HTR-8/SVneo (cell line): Measurements from ENCODE around the gene TKT.

Source experiments
- DNase-seq: peaks from one replicate; pipeline ENCODE4 v3.0.0; 2011; ENCODE audit warnings: low spot score, mixed read lengths; ENCODE audit not compliant: insufficient read length
- FAIRE-seq: peaks from 2 replicates; lab custom pipeline; 2011; peaks lifted over from hg19 to GRCh38; lab: Jason Lieb, UNC

TKT gene

DNA sequence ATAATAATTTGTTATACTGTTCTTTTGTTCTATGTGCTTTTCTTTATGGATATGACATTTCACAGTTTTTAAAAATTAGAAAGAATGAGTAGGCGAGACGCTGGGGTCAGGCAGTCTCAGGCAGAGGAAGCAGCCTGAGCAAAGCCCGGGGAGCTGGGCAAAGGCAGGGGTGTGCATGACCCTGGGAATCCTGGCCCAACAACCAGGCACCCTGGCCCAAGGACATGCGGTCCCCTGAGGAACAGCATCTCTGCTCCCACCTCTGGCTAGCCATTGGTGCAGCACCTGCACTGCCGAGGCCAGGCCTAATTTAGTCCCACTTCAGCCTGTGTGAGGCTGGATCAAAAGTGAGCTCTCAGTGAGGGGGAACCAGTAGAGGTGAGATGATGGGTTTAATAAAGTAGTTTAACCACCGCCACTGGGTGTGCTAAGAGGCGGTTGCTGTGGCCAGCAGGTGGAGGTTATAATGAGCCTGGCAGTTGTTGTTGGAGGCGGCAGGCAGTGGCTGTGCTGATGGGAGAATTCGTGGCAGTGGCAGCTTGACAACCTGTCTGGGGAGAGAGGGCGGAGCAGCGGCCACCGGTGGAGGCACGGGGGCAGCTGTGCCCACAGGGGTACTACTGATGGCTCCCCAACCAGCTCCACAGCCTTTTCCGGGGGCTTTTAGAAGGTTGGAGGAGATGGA lies 53.3 kb downstream of the TKT start:
- FAIRE-seq: no peak
- no peak for DNase-seq

DNA sequence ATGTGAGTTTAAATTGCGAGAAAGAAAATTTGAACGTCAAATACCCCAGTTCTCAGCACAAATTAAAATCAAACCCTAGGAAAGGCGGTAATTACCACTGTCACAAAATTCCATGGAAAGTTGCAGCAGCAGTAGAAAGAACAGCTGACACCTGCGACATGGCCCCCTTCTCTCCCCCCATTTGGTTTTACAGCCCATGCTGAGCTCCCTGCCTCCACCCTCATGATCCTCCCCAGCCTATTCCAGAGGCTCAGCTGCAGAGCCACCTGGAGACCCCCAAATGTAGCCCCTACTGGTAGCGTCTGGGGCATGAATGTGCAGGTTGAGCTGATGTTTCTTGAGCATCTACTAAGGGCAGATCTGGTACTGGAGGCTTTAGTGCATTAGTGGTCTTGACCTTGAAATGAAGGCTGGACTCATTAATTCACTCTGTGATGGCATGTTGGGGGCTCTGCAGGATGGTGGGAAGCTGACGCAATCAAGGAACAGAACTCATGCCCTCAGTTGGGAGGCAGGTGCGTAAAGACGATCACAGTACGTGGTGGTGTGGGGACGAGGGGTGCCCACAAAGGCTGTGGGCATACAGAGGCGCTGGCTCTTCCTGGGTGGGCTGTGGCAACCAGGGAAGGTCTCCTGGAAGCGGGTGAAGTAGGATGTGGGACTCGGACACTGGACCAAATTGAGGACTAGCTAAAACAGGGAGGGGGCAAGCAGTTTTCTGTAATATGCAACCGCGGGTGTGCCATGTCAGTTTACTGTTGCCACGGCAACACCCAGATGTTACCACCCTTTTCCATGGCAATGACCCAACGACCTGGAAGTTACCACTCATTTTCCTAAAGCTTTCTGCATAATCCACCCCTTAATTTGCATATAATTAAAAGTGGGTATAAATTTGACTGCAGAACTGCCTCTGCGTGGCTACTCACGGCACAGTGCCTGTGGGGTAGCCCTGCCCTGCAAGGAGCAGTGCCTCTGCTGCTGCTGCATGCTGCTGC lies 55.0 kb downstream of the TKT start:
- no peak for DNase-seq

DNA sequence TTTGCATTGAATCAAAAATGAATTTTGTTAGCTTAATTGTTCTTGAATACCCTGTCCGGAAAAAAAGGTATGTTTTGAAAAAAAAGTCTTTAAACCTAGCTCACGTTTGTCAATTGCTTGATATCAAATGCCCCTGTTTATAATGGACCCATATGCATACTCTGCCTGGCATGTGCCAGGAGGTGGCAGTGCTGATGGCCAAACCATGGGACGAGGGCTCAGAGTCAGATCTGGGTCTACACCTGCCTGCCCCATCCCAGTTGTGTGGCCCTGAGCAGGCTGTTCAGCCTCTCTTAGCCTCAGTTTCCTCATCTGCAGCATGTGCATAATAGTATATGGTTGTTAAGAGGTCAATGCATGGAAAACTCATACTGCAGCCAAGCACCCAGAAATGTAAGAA lies 56.0 kb downstream of the TKT start:
- DNase-seq (no peak), FAIRE-seq (no peak)

More for the DNA sequence above, 55.0 kb downstream of the TKT start:
- FAIRE-seq: no peak

DNA sequence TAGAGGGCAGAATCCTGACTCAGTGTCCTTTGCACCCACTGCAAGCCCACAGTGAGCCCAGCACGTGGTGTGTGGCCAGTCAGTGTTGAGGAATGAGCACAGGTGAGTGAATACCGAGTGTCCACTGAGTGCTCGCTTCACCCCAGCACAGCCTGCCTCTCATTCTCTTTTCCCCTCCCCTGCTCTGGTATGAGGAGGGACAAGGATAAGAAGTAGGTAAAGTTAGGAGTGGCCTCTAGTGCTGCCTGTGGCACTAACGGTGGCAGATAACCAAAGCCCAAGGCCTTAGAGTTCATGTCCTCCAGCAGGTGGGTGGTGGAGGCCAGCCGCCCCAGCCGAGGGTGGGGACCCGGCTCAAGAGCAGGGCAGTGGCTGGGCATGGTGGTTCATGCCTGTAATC lies 56.8 kb downstream of the TKT start:
- no peak for DNase-seq
- no peak for FAIRE-seq

DNA sequence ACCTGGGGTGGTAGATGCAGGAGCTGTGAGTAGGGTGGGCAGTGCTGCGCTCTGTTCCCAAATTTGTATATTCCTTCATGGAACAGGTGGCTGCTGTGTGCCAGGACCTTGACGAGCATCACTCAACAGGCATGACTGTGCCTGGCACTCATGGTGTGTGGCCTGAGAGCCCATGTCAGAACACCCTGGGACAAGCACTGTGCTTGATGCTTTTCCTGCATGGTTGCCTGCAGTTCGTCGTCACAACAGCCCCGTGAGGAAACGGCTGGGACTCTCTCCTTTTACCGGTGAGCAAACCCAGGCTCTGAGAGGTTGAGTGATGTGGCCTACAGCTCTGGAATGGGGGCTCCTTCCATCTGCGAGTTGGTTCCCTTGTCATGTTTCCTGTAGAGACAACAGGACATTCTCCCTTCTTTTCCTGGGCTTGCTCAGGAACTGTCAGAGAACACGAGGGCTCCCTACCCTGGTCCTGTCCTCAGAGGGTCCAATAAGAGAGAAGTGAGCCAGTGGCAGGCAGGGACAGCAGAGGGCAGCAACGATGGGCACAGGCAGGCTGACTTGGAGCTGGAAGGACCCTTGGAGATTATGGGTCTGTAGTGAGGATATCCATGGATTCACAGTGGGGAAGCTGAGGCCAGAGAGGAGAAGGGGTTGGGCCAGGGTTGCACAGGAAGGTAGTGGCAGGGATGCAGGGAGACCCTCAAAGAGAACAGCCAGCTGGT lies 57.4 kb downstream of the TKT start:
- FAIRE-seq (no peak), DNase-seq (no peak)

DNA sequence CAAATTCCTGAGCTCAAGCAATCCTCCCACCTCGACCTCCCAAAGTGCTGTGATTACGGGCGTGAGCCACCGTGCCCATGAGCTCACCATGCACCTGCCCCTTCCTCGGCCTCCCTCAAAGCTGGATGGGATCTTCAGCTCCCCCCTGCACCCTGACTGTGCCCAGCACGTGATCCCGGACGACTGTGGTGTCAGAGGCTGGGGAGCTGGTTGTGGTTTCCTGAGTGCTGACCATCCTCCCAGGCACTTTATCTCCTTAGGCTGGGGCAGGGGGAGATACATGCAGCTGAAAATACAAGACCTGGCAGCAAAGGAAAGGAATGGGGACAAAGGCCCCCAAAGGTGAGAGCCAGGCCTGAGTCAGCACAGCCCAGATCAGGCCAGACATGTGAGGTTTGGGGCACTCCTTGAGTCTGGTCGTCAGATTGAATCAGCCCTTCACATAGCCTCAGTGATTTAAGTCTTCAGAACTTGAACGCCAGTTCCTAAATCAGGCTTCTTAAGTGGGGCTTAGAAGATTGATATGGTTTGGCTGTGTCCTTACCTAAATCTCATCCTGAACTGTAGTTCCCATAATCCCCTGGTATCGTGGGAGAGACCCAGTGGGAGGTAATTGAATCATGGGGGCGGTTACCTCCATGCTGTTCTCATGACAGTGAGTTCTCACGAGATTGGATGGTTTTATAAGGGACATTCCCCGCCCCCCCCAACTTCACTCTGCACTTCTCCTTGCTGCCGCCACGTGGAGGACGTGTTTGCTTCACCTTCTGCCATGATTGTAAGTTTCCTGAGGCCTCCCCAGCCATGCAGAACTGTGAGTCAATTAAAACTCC lies 59.0 kb downstream of the TKT start:
- FAIRE-seq (no peak), DNase-seq (no peak)

DNA sequence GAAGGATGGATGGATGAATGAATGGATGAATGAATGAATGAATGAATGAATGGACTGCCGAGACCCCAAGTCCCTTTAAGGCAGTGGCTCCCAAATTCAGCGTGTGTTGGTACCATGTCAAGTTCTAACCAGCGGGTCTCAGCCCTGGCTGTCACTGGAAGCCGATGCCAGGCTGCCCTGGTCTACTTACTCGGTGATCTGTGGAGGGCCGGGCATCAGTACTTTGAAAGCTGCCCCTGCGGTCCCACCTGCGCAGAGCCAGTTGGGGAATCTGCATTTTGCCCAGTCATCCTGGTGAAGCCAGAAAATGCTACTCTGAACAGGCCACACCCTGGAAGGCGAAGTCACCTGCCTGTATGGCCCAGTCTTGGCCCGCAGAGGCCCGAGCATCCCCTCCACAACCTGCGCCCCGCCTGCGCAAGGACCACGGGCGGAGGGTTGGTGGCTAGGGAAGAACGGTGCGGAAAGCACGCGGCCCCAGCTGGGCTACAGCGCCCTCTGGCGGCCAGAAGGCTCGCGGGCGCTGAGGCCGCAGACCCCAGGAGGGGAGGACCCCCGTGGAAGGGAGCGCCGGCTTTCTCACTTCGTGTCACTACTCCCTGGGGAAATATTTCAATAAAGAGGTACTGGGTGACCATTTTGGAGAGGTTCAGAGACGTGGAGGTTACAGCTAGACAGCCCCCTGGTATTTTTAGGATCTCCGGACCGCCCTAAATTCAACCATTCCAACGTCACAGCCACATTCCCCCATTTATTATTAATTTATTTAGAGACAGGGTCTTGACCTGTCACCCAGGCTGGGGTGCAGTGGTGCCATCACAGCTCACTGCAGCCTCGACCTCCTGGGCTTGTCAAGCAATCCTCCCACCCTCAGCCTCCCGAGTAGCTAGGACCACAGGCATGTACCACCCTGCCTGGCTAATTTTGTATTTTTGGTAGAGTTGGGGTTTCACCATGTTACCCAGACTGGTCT lies 59.9 kb downstream of the TKT start:
- peak; percentile 65 for DNase-seq
- FAIRE-seq: no peak

DNA sequence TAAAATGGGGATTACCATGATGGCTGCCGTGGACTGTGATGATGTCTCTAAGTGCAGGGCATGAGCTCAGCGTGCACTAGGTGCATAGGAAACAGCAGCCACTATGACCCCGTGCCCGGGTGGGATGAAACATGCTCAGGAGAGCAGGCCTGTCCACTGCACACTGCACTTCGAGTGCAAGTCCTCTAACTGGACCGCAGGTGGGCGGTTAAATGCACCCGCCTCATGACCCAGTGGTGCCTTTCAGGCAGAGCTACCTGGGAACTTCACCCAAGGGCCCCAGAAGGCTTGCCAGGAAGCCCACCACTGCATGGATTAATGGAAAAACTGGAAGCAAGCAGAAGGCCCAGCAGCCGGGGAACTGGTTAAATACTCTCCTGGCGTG lies 60.8 kb downstream of the TKT start:
- FAIRE-seq: no peak
- no peak for DNase-seq

DNA sequence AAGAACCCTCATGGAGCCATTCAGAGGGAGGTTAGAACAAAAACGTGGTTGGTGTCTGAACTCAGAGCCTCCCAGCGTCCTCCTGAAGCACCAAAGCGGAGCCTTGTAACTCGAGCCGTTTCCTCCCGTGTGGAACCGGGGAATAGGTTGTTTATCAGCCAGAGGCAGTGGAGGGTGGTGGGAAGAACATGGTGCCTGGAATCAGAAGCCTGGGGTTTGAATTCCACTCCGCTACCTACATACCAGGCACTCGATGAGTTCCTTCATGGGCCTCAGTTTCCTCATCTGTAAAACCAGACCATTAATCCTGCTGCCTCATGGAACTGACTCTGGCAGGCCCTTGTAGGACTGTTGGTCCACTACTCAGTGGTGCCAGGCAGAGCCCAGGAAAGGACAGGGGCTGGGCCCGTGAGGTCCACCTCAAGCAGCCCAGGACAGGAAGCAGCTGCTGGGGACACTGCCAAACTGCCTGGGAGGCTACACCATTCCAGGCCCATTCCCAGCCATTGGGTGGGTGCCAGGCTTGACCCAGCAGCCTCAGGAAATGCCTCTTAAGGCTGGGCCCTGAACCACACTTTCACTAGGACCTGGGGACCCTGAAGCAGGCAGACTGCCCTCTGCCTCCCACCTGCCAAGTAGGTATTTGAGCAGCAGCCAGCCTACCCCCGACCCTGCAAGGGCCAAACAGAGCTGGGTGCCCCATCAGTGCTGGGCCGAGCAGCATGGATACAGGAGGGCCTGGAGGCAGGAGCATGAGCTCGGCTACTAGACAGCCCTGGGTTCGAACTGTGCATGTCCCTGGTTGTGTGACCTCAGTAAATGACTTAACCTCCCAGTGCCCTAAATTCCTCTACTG lies 61.4 kb downstream of the TKT start:
- FAIRE-seq (no peak), DNase-seq (no peak)

DNA sequence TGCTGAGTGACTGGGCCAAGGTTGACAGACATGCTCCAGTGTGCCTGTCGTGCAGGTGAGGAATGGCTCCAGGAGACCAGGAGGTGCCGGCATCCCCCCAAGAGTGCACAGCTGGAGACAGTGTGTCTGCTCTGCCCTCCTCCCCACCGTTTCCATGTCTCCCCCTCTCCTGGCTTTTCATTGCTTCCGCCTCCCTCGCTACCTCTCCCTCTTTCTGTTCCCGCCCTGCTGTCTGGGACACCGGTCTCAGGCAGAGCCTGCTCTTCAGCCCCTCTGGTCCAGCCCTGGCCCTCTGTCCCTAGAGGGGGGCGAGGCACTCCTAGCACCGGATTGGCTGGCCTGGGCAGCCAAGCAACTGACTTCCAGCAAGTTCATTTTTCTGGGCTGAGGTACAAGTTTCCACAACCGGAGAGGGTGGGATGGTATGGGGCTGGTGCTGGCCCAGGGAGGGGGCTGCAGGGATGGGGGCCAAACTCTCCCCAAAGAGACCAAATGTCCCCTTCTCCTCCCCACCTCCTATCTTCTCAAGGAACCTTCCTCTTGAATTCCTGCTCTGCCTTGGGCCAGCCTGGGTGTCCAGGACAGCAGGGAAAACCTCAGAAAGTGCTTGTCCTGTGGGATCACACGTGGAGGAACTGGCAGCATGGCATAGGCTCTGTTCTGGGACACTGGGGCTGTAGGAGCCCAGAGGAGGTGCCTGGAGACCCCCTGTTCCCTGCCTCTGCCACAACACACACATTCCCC lies 62.2 kb downstream of the TKT start:
- no peak for DNase-seq
- FAIRE-seq: no peak

DNA sequence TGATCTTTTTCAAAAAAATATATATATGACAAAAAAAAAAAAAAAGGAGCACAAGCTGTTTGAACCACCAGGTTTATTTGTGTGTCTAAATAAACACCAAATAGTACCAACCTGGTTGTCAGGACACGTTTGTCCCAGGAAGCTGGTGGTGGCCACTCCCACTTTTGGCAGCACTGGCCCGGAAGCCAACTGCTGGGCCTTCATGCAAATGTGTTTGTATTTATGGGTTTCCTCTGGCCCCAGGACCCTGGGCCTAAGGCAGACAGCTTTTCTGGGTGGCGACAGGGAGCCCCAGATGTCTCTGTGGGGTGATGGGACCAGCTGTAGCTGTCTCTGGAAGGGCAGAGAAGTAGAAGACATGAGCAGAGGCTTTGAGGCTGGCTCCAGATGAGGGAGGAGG lies 63.2 kb downstream of the TKT start:
- no peak for DNase-seq
- FAIRE-seq: no peak

DNA sequence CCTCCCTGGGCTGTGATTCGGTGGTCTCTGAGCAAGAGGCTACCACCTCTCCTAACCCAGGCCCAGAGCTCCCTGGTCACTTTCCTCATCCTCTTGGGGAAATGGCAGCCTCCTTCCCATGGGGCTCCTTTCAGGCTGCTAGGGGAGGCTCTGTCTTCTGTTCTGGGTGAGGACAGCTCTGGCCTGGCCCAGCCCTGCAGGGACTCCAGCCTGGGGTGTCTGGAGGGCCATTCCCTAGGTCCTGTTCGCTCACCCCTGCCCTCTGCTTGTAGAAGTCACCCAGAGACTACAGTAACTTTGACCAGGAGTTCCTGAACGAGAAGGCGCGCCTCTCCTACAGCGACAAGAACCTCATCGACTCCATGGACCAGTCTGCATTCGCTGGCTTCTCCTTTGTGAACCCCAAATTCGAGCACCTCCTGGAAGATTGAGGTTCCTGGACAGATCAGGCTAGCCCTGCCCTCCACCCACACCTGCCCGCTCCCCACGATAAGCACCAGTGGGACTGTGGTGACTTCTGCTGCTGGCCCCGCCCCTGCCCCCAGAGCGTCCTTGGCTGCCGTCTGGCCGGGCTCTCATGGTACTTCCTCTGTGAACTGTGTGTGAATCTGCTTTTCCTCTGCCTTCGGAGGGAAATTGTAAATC lies 63.9 kb downstream of the TKT start:
- no peak for FAIRE-seq
- DNase-seq: no peak

DNA sequence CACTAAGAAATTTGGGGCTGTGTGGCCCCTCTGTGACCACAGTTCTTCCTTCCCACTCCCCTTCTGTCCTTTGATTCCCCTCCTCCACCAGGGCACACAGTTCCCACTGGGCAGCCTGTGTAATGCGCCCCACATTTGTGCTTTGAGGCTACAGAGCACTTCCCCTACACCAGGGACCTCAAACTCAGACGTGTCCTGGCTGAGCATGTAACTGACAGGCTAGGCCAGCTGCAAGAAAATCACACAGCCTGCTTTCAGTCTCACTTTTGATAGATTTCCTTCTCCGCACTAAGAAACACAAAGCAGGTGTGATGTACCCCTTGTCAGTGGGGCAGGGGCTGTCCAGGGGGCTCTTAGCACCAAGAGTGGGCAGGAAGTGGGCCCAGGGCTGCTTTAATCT lies 65.2 kb downstream of the TKT start:
- DNase-seq: no peak
- peak; percentile 16 for FAIRE-seq

DNA sequence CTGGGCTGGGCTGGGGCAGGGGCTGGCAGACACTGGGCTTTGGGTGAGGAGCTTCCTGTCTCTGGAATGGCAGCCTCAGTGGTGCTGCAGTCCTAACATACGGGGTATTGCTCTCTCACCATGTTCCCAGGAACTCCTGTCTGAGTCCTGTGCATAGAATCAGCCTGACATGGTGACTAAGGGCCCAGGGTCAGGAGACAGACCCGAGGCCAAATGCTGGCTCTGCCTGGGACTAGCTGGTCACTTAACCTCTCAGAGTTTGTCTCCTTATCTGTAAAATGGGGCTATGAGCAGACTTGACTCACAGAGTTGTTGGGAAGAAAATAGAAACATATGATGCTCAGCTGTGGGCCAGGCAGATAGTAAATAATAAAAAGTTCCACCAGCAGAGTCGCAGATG lies 66.5 kb downstream of the TKT start:
- no peak for FAIRE-seq
- DNase-seq: no peak

DNA sequence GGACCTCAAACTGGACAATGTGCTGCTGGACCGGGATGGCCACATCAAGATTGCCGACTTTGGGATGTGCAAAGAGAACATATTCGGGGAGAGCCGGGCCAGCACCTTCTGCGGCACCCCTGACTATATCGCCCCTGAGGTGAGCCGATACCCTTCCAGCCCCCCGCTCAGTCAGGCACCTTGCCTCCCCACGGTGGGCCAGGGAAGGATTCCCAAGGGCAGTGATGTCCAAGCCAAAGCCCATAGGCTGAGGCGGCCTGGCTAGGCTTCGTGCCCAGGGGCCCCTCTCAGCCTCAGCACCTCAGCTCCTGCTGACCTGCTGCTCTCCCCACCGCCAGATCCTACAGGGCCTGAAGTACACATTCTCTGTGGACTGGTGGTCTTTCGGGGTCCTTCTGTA lies 67.1 kb downstream of the TKT start:
- FAIRE-seq (no peak), DNase-seq (no peak)

DNA sequence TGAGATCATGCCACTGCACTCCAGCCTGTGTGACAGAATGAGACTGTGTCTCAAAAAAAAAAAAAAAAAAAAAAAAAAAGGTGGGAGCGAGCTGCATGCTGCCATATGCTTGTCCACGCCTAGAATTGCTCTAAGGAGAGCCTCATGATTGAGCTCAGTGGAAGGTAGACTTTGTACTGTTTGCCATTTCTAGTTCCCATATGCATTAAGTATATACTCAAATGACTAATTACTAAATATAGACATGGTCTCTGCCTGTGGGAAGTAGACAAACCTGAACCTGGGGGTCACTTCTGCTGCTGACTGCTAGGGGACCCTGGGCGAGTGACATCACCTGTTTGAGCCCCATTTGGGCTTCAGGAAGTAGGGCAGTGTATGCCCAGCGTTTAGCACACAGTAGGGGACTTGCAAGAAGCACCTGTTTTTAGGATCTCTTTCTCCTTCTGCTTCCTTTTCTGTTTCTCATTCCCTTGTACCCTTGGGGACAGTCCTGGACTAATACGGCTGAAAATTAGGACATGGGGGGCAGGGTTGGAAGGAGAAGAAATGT lies 67.6 kb downstream of the TKT start:
- FAIRE-seq (no peak), DNase-seq (no peak)

DNA sequence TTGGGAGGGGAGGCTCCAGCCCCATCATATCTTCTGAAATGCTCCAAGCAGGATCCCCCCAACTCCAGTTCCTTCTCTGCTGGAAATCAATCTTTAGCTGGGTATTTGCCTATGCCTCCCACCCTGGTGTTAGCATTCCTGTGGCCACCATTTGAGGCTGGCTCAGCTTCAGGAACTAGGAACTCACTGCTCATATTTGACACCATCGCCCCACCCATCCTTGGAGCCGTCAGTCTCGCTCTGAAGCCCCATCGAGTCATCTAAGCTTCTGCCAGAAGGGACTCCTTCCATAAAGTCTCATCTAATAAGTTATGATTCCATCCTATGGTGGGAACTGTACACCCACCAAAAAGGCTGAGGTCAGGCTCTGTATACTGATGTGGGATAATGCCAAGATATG lies 68.4 kb downstream of the TKT start:
- FAIRE-seq: no peak
- no peak for DNase-seq
